HCT116 (cell line): Measurements from ENCODE around the gene MTG1. TPM values are rescaled to one million over a fixed set of nuclear protein-coding genes. Genes with fewer than 3 reads are reported as not detected.

Source experiments
- ATAC-seq: fragments of 200-7000 bp; cut with Tn5 transposase; 2 replicates; pipeline ENCODE4 v1.9.1; 2020; ENCODE audit warnings: mild to moderate bottlenecking, moderate library complexity
- BruUV-seq: library from RNA; stranded (reverse); fragments of 400-500 nt; replicated peaks from 2 replicates; lab custom pipeline; 2021; lab: Mats Ljungman, UMichigan
- CTCF ChIA-PET: fragments of 300-600 bp; sonication (Branson Sonifier 250); formaldehyde crosslinking; loops from one replicate; lab custom pipeline; 2021; ENCODE audit warnings: antibody characterized with exemption; lab: Charles Lee
- POLR2A ChIA-PET: fragments of 300-600, 350-600 bp; sonication (Branson Sonifier 250); formaldehyde crosslinking; loops from one replicate; lab custom pipeline; 2021; ENCODE audit warnings: antibody characterized with exemption; lab: Charles Lee
- RAD21 ChIA-PET, 2 experiments: fragments of 300-600 bp; sonication (Branson Sonifier 250); formaldehyde crosslinking; loops; one replicate each; lab custom pipeline; 2023; ENCODE audit warnings: low total read pairs in 2 of 2; ENCODE audit not compliant: uncharacterized antibody in 2 of 2, unreplicated experiment in 2 of 2, low non-redundant PET in 1 of 2; lab: Charles Lee
- DNase-seq: peaks from one replicate; pipeline ENCODE4 v3.0.0-alpha.2; 2010; ENCODE audit warnings: low read depth, low spot score
- H2AFZ ChIP-seq: fragments of 200-600 bp; shearing (Covaris generic), sonication (generic); 2 replicates; pipeline ENCODE4 v1.6.1; 2017; ENCODE audit warnings: low read depth, mixed run types, mixed read lengths, antibody characterized with exemption, low read length; ENCODE audit not compliant: poor library complexity, severe bottlenecking
- H3K27ac ChIP-seq: 2 replicates; pipeline ENCODE4 v1.5.1; 2012; ENCODE audit warnings: low read depth, low read length
- H3K27me3 ChIP-seq: fragments of 200-600 bp; sonication (generic); 2 replicates; pipeline ENCODE4 v1.6.1; 2016; ENCODE audit warnings: mixed run types, low read length, mixed read lengths; ENCODE audit not compliant: insufficient read depth
- H3K36me3 ChIP-seq, 2 experiments: fragments of 200-500 bp in 1 of 2; fragments of 200-600 bp in 1 of 2; sonication (Bioruptor generic) in 1 of 2; sonication (generic) in 1 of 2; 2 replicates each; pipeline versions ENCODE4 v1.5.1 to v1.6.1; 2014 to 2016; ENCODE audit warnings: low read length in 2 of 2, inconsistent platforms in 1 of 2, mixed read lengths in 1 of 2, mixed run types in 1 of 2; ENCODE audit not compliant: insufficient read depth in 2 of 2, control insufficient read depth in 1 of 2
- H3K4me1 ChIP-seq, 2 experiments: fragments of 200-600 bp in 1 of 2; sonication (generic) in 1 of 2; 2 replicates each; pipeline versions ENCODE4 v1.5.1 to v1.6.1; 2012 to 2017; ENCODE audit warnings: low read length in 2 of 2, inconsistent platforms in 1 of 2, mild to moderate bottlenecking in 1 of 2, mixed read lengths in 1 of 2, mixed run types in 1 of 2, moderate library complexity in 1 of 2; ENCODE audit not compliant: insufficient read depth in 2 of 2, control insufficient read depth in 1 of 2
- H3K4me2 ChIP-seq: fragments of 200-600 bp; sonication (generic); 2 replicates; pipeline ENCODE4 v1.6.1; 2017; ENCODE audit warnings: mixed run types, low read length, mixed read lengths
- H3K4me3 ChIP-seq, 2 experiments: fragments of 200-600 bp in 1 of 2; sonication (generic) in 1 of 2; replicated peaks in 1 of 2; 2 replicates each; pipeline ENCODE4 v1.5.1; 2011 to 2016; ENCODE audit warnings: low read length in 2 of 2, control low read depth in 1 of 2, low read depth in 1 of 2, mild to moderate bottlenecking in 1 of 2, mixed read lengths in 1 of 2, mixed run types in 1 of 2
- H3K79me2 ChIP-seq: fragments of 200-600 bp; sonication (generic); 2 replicates; pipeline ENCODE4 v1.6.1; 2017; ENCODE audit warnings: mild to moderate bottlenecking, mixed run types, low read length, moderate library complexity, mixed read lengths; ENCODE audit not compliant: insufficient read depth
- H3K9ac ChIP-seq: fragments of 200-600 bp; sonication (generic); 2 replicates; pipeline ENCODE4 v1.6.1; 2016; ENCODE audit warnings: low read length, mixed read lengths
- H3K9me2 ChIP-seq: fragments of 200-600 bp; sonication (generic), shearing (Covaris generic); 2 replicates; pipeline ENCODE4 v1.6.1; 2017; ENCODE audit warnings: mixed run types, mild to moderate bottlenecking, moderate library complexity; ENCODE audit not compliant: insufficient read depth
- H3K9me3 ChIP-seq, 2 experiments: fragments of 200-500 bp in 1 of 2; fragments of 200-600 bp in 1 of 2; sonication (Bioruptor generic) in 1 of 2; sonication (generic) in 1 of 2; 2 replicates each; pipeline ENCODE4 v1.6.1; 2014 to 2017; ENCODE audit warnings: low read length in 2 of 2, mixed read lengths in 2 of 2, inconsistent platforms in 1 of 2, low read depth in 1 of 2, mild to moderate bottlenecking in 1 of 2, mixed run types in 1 of 2, moderate library complexity in 1 of 2; ENCODE audit not compliant: control insufficient read depth in 1 of 2, insufficient read depth in 1 of 2
- H4K20me1 ChIP-seq: fragments of 200-600 bp; sonication (generic), shearing (Covaris generic); 2 replicates; pipeline ENCODE4 v1.6.1; 2017; ENCODE audit warnings: mixed run types, mild to moderate bottlenecking, moderate library complexity; ENCODE audit not compliant: insufficient read depth
- ELF1 ChIP-seq: IDR thresholded peaks from 2 replicates; pipeline ENCODE4 v1.6.1; 2012; ENCODE audit warnings: low read depth, borderline replicate concordance
- EZH2 ChIP-seq: fragments of 200-600 bp; sonication (generic); IDR thresholded peaks from 2 replicates; pipeline ENCODE4 v1.6.1; 2017; ENCODE audit warnings: antibody characterized with exemption, mixed run types
- EZH2phosphoT487 ChIP-seq: fragments of 200-600 bp; IDR thresholded peaks from 2 replicates; pipeline ENCODE4 v1.6.1; 2018; ENCODE audit warnings: antibody characterized with exemption, borderline replicate concordance
- FOSL1 ChIP-seq: IDR thresholded peaks from 2 replicates; pipeline ENCODE4 v1.6.1; 2012; ENCODE audit warnings: low read depth
- POLR2A ChIP-seq: IDR thresholded peaks from 2 replicates; pipeline ENCODE4 v1.7.0; 2011; ENCODE audit warnings: borderline replicate concordance; ENCODE audit not compliant: insufficient read depth, insufficient read length; ENCODE audit errors: extremely low read depth
- RAD21 ChIP-seq: IDR thresholded peaks from 2 replicates; pipeline ENCODE4 v1.6.1; 2012; ENCODE audit warnings: low read depth, mild to moderate bottlenecking
- YY1 ChIP-seq: IDR thresholded peaks from 2 replicates; pipeline ENCODE4 v1.6.1; 2011; ENCODE audit warnings: low read length, low read depth, moderate library complexity, mild to moderate bottlenecking; ENCODE audit not compliant: insufficient replicate concordance; ENCODE audit errors: extremely low read depth
- ZNF274 ChIP-seq: fragments of 200-500 bp; sonication (Bioruptor generic); IDR thresholded peaks from 2 replicates; pipeline ENCODE4 v1.6.1; 2014; ENCODE audit warnings: mild to moderate bottlenecking, low read depth, low read length, inconsistent platforms
- intact Hi-C: fragments of 100-400 bp; cut with micrococcal nuclease; formaldehyde crosslinking; loops from 2 replicates; pipeline ENCODE4 v1.10.0; 2022
- total RNA-seq: library from RNA; stranded (reverse); gene quantifications from one replicate; pipeline ENCODE4 v1.2.1, GENCODE V29; 2021; ENCODE audit not compliant: unreplicated experiment
- TF ChIP-seq, protein P1 (sequence below): IDR thresholded peaks from 2 replicates; pipeline ENCODE4 v1.6.1; 2012

The MTG1 gene
- total RNA-seq, 1 experiment from 2014 or later: 23.1 TPM

DNA sequence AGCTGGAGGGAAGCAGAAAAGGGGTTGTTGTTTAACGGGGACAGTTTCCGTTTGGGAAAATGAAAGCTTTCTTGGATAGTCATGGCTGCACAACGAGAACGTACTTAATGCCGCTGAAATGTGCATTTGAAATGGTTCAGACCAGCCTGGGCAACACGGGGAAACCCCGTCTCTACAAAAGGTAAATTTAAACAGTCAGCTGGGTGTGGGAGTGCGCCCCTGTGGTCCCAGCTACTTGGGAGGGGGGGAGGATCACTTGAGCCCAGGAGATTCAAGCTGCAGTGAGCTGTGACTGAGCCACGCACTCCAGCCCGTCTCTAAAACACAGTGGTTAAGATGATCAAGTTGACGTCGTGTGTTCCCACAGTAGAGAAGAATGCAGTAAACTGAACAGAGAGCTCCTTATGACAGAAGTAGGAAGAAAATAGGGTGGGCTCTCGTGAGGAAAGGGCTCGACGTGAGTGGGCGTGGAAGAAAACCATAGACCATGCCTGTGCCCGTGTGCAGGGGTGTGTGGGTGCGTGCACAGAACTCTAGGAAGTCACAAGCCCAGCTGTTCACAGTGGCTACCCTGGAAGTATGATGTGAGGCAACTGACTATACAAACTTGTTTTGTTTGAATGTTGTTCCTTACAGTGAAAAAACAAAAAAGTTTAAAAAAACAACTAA, 32.0 kb upstream of the MTG1 start:
- Histone ChIP-seq H3K79me2 (no peaks in the 10 kb centered on the region), H3K36me3 (no peaks in the 10 kb centered on the region; a peak in 2 of 4 replicates), H3K9ac (no peak overlapping the region), H3K4me1 (no peaks in the 10 kb centered on the region), H3K4me2 (no peak overlapping the region), H3K27me3 (no peaks in the 10 kb centered on the region), H3K27ac (no peak overlapping the region), H3K4me3 (no peak overlapping the region), H4K20me1 (no peaks in the 10 kb centered on the region), H3K9me2 (no peaks in the 10 kb centered on the region), H3K9me3 (no peaks in the 10 kb centered on the region), H2AFZ (no peak overlapping the region)
- CTCF ChIA-PET: no interaction called here
- intact Hi-C loops: no loop called here
- POLR2A ChIA-PET: no interaction called here
- no peak for DNase-seq
- RAD21 ChIA-PET: no interaction called here
- TF ChIP-seq FOSL1 (no peak), ZNF274 (no peak), ELF1 (no peak), RAD21 (no peak), POLR2A (no peak), YY1 (no peak), EZH2phosphoT487 (no peak), EZH2 (no peak)
- ATAC-seq: no peak
- BruUV-seq: no TSS peak

DNA sequence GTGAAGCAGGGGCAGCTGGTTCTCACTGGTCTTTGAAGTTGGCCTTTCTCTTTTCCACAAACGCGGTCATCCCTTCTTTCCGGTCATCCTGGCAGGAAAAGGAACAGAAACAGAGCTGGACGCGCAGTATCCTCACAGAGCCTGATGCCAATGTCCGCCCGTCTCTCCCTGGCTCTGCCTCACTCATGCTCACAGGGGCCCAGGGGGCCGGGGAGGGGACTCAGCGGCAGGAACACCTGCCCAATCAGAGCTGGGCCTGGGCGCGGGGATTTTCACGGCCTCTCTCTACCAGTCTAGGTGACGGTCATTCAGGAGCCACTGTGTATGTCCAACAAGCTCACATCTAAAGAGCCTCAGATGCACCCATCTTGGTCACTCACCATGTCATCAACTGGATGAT, 31.1 kb upstream of the MTG1 start:
- no peaks in the 10 kb centered on the region for H3K27me3 ChIP-seq
- no peaks in the 10 kb centered on the region for H3K9me2 ChIP-seq
- intact Hi-C loops: no loop called here
- no peak overlapping the region for H3K4me2 ChIP-seq
- no peaks in the 10 kb centered on the region for H3K9me3 ChIP-seq
- no peaks in the 10 kb centered on the region for H3K4me1 ChIP-seq
- no peak overlapping the region for H2AFZ ChIP-seq
- BruUV-seq: no TSS peak
- H3K36me3 ChIP-seq: no peaks in the 10 kb centered on the region; a peak in 2 of 4 replicates
- TF ChIP-seq, protein P1, sequence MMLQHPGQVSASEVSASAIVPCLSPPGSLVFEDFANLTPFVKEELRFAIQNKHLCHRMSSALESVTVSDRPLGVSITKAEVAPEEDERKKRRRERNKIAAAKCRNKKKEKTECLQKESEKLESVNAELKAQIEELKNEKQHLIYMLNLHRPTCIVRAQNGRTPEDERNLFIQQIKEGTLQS: no peak
- no peak overlapping the region for H3K9ac ChIP-seq
- ATAC-seq (no peak), DNase-seq (no peak)
- ChIA-PET CTCF (no interaction called here), RAD21 (no interaction called here), POLR2A (no interaction called here)
- no peaks in the 10 kb centered on the region for H4K20me1 ChIP-seq
- H3K4me3 ChIP-seq: no peak overlapping the region
- H3K79me2 ChIP-seq: no peaks in the 10 kb centered on the region
- no peak overlapping the region for H3K27ac ChIP-seq
